SJCRH30 (cell line): Measurements from ENCODE around the gene WIZ. TPM values are rescaled to one million over a fixed set of nuclear protein-coding genes. Genes with fewer than 3 reads are reported as not detected.

ENCODE experiments used
- DNase-seq, 2 experiments: peaks; one replicate each; pipeline ENCODE4 v3.0.0-alpha.2; 2015 to 2020
- H3K27ac ChIP-seq: fragments of 250-450 bp; sonication (Bioruptor Pico); 2 replicates; pipeline ENCODE4 v1.5.1; 2020; ENCODE audit warnings: mild to moderate bottlenecking, moderate library complexity
- H3K27me3 ChIP-seq: fragments of 250-450 bp; sonication (Bioruptor Pico); 2 replicates; pipeline ENCODE4 v1.5.1; 2020; ENCODE audit warnings: mild to moderate bottlenecking, moderate library complexity
- H3K36me3 ChIP-seq: fragments of 250-450 bp; sonication (Bioruptor Pico); 2 replicates; pipeline ENCODE4 v1.5.1; 2020; ENCODE audit warnings: mild to moderate bottlenecking, moderate library complexity
- H3K4me1 ChIP-seq: fragments of 250-450 bp; sonication (Bioruptor Pico); 2 replicates; pipeline ENCODE4 v1.5.1; 2020; ENCODE audit warnings: mild to moderate bottlenecking, moderate library complexity
- H3K4me3 ChIP-seq: fragments of 250-450 bp; sonication (Bioruptor Pico); 2 replicates; pipeline ENCODE4 v1.5.1; 2020; ENCODE audit warnings: mild to moderate bottlenecking, moderate library complexity
- H3K9me3 ChIP-seq: fragments of 250-450 bp; sonication (Bioruptor Pico); replicated peaks from 2 replicates; pipeline ENCODE4 v1.5.1; 2020; ENCODE audit warnings: mild to moderate bottlenecking, moderate library complexity
- total RNA-seq: library from RNA; depleted of rRNA; stranded (reverse); fragments of >200 nt; shearing (Covaris generic); gene quantifications from 2 replicates; pipeline ENCODE4 v1.2.3, GENCODE V29; 2014

Gene WIZ
- total RNA-seq, 1 experiment from 2014 or later = 23.8 TPM

GRCh38 chr19:15455996-15456395, 6.2 kb upstream of the WIZ start:
- Histone ChIP-seq H3K27ac (no peak overlapping the region), H3K27me3 (no peaks in the 10 kb centered on the region), H3K4me1 (no peaks in the 10 kb centered on the region), H3K36me3 (no peaks in the 10 kb centered on the region), H3K9me3 (no peaks in the 10 kb centered on the region), H3K4me3 (no peak overlapping the region)
- DNase-seq = no peak

GRCh38 chr19:15453906-15454860, 4.4 kb upstream of the WIZ start:
- Histone ChIP-seq H3K27me3 (no peaks in the 10 kb centered on the region), H3K4me3 (no peak overlapping the region), H3K36me3 (no peaks in the 10 kb centered on the region), H3K9me3 (no peaks in the 10 kb centered on the region), H3K27ac (no peak overlapping the region), H3K4me1 (peaks cover 5% of the 10 kb centered on the region)
- DNase-seq = no peak

- H3K4me3 ChIP-seq = no peak overlapping the region
Measured at GRCh38 chr19:15453091-15453578, 3.4 kb upstream of the WIZ start.

GRCh38 chr19:15452111-15453047, 2.6 kb upstream of the WIZ start:
- peak; percentile 99 for DNase-seq
- peak overlapping the region; percentile 20 for H3K27ac ChIP-seq
- H3K36me3 ChIP-seq = no peaks in the 10 kb centered on the region
- H3K27me3 ChIP-seq = no peaks in the 10 kb centered on the region
- H3K4me3 ChIP-seq = no peak overlapping the region
- peaks cover 9% of the 10 kb centered on the region for H3K4me1 ChIP-seq
- no peaks in the 10 kb centered on the region for H3K9me3 ChIP-seq

More at GRCh38 chr19:15453091-15453578, 3.4 kb upstream of the WIZ start:
- H3K4me1 ChIP-seq = peaks cover 9% of the 10 kb centered on the region
- no peaks in the 10 kb centered on the region for H3K36me3 ChIP-seq
- no peaks in the 10 kb centered on the region for H3K27me3 ChIP-seq
- H3K27ac ChIP-seq = peak overlapping the region; percentile 20
- no peaks in the 10 kb centered on the region for H3K9me3 ChIP-seq
- DNase-seq = no peak

GRCh38 chr19:15450528-15450890, 753 bp upstream of the WIZ start:
- no peak overlapping the region for H3K27ac ChIP-seq
- H3K4me1 ChIP-seq = peaks cover 9% of the 10 kb centered on the region
- no peaks in the 10 kb centered on the region for H3K27me3 ChIP-seq
- H3K9me3 ChIP-seq = no peaks in the 10 kb centered on the region
- no peaks in the 10 kb centered on the region for H3K36me3 ChIP-seq
- no peak overlapping the region for H3K4me3 ChIP-seq
- DNase-seq = no peak

GRCh38 chr19:15448778-15449619, 757 bp downstream of the WIZ start:
- Histone ChIP-seq H3K27ac (no peak overlapping the region), H3K27me3 (no peaks in the 10 kb centered on the region), H3K4me1 (peaks cover 9% of the 10 kb centered on the region), H3K9me3 (no peaks in the 10 kb centered on the region), H3K36me3 (no peaks in the 10 kb centered on the region), H3K4me3 (peak overlapping the region; percentile 55)
- peak in 1 of 2 experiments; percentile 62 for DNase-seq

- Histone ChIP-seq H3K27me3 (no peaks in the 10 kb centered on the region), H3K27ac (no peak overlapping the region), H3K9me3 (no peaks in the 10 kb centered on the region), H3K36me3 (no peaks in the 10 kb centered on the region), H3K4me3 (no peak overlapping the region), H3K4me1 (peaks cover 9% of the 10 kb centered on the region)
- no peak for DNase-seq
Measured at GRCh38 chr19:15448044-15448777, 1.5 kb downstream of the WIZ start.

GRCh38 chr19:15447057-15447456, 2.7 kb downstream of the WIZ start:
- Histone ChIP-seq H3K27ac (no peak overlapping the region), H3K27me3 (no peaks in the 10 kb centered on the region), H3K9me3 (no peaks in the 10 kb centered on the region), H3K4me1 (peaks cover 9% of the 10 kb centered on the region), H3K4me3 (no peak overlapping the region), H3K36me3 (no peaks in the 10 kb centered on the region)
- DNase-seq = no peak

- no peaks in the 10 kb centered on the region for H3K27me3 ChIP-seq
- no peaks in the 10 kb centered on the region for H3K36me3 ChIP-seq
- DNase-seq = peak in 1 of 2 experiments; percentile 36
- no peak overlapping the region for H3K27ac ChIP-seq
- peaks cover 9% of the 10 kb centered on the region for H3K4me1 ChIP-seq
- H3K9me3 ChIP-seq = no peaks in the 10 kb centered on the region
- no peak overlapping the region for H3K4me3 ChIP-seq
Measured at GRCh38 chr19:15445807-15446376, 3.9 kb downstream of the WIZ start.

- H3K9me3 ChIP-seq = no peaks in the 10 kb centered on the region
- no peaks in the 10 kb centered on the region for H3K27me3 ChIP-seq
- no peak for DNase-seq
- H3K4me1 ChIP-seq = peaks cover 8% of the 10 kb centered on the region
- H3K27ac ChIP-seq = no peak overlapping the region
- no peaks in the 10 kb centered on the region for H3K36me3 ChIP-seq
- H3K4me3 ChIP-seq = no peak overlapping the region
Measured at GRCh38 chr19:15445227-15445605, 4.5 kb downstream of the WIZ start.

- Histone ChIP-seq H3K4me1 (peaks cover 5% of the 10 kb centered on the region), H3K27ac (no peak overlapping the region), H3K4me3 (no peak overlapping the region)
Measured at GRCh38 chr19:15444505-15445226, 5.1 kb downstream of the WIZ start.

GRCh38 chr19:15443838-15444237, 5.9 kb downstream of the WIZ start:
- no peak for DNase-seq
- no peak overlapping the region for H3K27ac ChIP-seq
- H3K36me3 ChIP-seq = no peaks in the 10 kb centered on the region
- H3K4me3 ChIP-seq = no peak overlapping the region
- no peaks in the 10 kb centered on the region for H3K9me3 ChIP-seq
- peaks cover 13% of the 10 kb centered on the region for H3K27me3 ChIP-seq
- H3K4me1 ChIP-seq = peaks cover under 1% of the 10 kb centered on the region

More at GRCh38 chr19:15444505-15445226, 5.1 kb downstream of the WIZ start:
- DNase-seq = no peak
- Histone ChIP-seq H3K36me3 (no peaks in the 10 kb centered on the region), H3K9me3 (no peaks in the 10 kb centered on the region), H3K27me3 (peaks cover 5% of the 10 kb centered on the region; the same call in 1 of the 2 replicates)

- Histone ChIP-seq H3K4me3 (no peak overlapping the region), H3K27me3 (peaks cover 14% of the 10 kb centered on the region), H3K36me3 (no peaks in the 10 kb centered on the region), H3K4me1 (no peaks in the 10 kb centered on the region), H3K27ac (no peak overlapping the region), H3K9me3 (no peaks in the 10 kb centered on the region)
- no peak for DNase-seq
Measured at GRCh38 chr19:15443325-15443724, 6.4 kb downstream of the WIZ start.
